Measurements from ENCODE around the gene GPR75.
"Not testable (repeated sequence)": the region's sequence is repeated elsewhere in the genome, so short reads cannot be mapped to it uniquely, and the experiment has no call there.

Gene GPR75

GRCh38 chr2:53856272-53856671 lies 3.5 kb downstream of the GPR75 start:
- Histone ChIP-seq H3K9ac (ENCODE audit: low read depth in 1 of 2, low read length in 2 of 2) (no peak overlapping the region), H3K9me3 (ENCODE audit: control insufficient read depth in 1 of 2, low read length in 2 of 2) (no peaks in the 10 kb centered on the region), H3K27me3 (ENCODE audit: control insufficient read depth in 1 of 2, insufficient read depth in 2 of 2, low read length in 2 of 2) (no peaks in the 10 kb centered on the region), H3K4me1 (ENCODE audit: control insufficient read depth in 1 of 2, insufficient read depth in 2 of 2, low read length in 2 of 2) (no peaks in the 10 kb centered on the region), H3K27ac (ENCODE audit: low read depth, low read length) (no peak overlapping the region), H3K4me3 (ENCODE audit: low read depth in 1 of 2, low read length in 2 of 2) (no peak overlapping the region), H3K36me3 (ENCODE audit: control insufficient read depth in 1 of 2, insufficient read depth in 2 of 2, low read length in 2 of 2) (peaks cover 8 to 9% of the 10 kb centered on the region in 2 donors)

- Histone ChIP-seq H3K27ac (ENCODE audit: low read depth, low read length) (no peak overlapping the region), H3K9me3 (ENCODE audit: control insufficient read depth in 1 of 2, low read length in 2 of 2) (no peaks in the 10 kb centered on the region), H3K9ac (ENCODE audit: low read depth in 1 of 2, low read length in 2 of 2) (no peak overlapping the region)
Measured at GRCh38 chr2:53854678-53855077, 5.1 kb downstream of the GPR75 start.

GRCh38 chr2:53852532-53852931 lies 7.2 kb downstream of the GPR75 start:
- Histone ChIP-seq H3K9me3 (ENCODE audit: control insufficient read depth in 1 of 2, low read length in 2 of 2) (no peaks in the 10 kb centered on the region), H3K27ac (ENCODE audit: low read depth, low read length) (no peak overlapping the region)

More at GRCh38 chr2:53854678-53855077, 5.1 kb downstream of the GPR75 start:
- no peaks in the 10 kb centered on the region for H3K27me3 ChIP-seq (ENCODE audit: control insufficient read depth in 1 of 2, insufficient read depth in 2 of 2, low read length in 2 of 2)
- H3K4me1 ChIP-seq (ENCODE audit: control insufficient read depth in 1 of 2, insufficient read depth in 2 of 2, low read length in 2 of 2) = no peaks in the 10 kb centered on the region
- no peak overlapping the region for H3K4me3 ChIP-seq (ENCODE audit: low read depth in 1 of 2, low read length in 2 of 2)
- peaks cover 8 to 9% of the 10 kb centered on the region in 2 donors for H3K36me3 ChIP-seq (ENCODE audit: control insufficient read depth in 1 of 2, insufficient read depth in 2 of 2, low read length in 2 of 2)

DNA sequence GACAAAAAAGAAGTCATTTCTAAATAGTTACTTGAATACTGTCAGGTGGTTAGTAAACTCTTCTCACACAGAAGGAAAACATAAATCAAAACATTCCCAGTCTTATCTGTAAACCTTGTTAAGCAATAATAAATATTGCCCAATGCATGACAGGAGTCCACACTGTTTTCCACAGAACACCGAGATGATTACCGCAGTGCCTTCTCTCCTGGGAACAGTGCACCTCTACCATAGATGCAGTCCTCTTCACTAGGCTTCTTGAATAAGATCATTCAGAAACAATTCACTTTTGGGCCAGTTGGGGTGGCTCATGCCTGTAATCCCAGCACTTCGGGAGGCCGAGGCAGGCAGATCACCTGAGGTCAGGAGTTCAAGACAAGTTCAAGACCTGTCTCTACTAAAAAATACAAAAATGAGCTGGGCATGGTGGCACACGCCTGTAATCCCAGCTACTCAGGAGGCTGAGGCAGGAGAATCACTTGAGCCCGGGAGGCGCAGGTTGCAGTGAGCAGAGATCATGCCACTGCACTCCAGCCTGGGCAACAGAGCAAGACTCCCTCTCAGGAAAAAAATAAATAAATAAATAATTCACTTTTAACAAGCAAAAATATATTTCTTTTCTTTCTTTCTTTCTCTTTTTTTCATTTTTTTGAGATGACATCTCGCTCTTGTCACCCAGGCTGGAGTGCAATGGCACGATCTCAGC lies 8.6 kb downstream of the GPR75 start:
- not testable (repeated sequence) for H3K9me3 ChIP-seq (ENCODE audit: control insufficient read depth in 1 of 2, low read length in 2 of 2); H3K9ac ChIP-seq (ENCODE audit: low read depth in 1 of 2, low read length in 2 of 2); H3K4me1 ChIP-seq (ENCODE audit: control insufficient read depth in 1 of 2, insufficient read depth in 2 of 2, low read length in 2 of 2); H3K27ac ChIP-seq (ENCODE audit: low read depth, low read length); H3K27me3 ChIP-seq (ENCODE audit: control insufficient read depth in 1 of 2, insufficient read depth in 2 of 2, low read length in 2 of 2); H3K4me3 ChIP-seq (ENCODE audit: low read depth in 1 of 2, low read length in 2 of 2)
- peaks cover 9 to 12% of the 10 kb centered on the region in 2 donors for H3K36me3 ChIP-seq (ENCODE audit: control insufficient read depth in 1 of 2, insufficient read depth in 2 of 2, low read length in 2 of 2)

More at GRCh38 chr2:53852532-53852931, 7.2 kb downstream of the GPR75 start:
- H3K4me3 ChIP-seq (ENCODE audit: low read depth in 1 of 2, low read length in 2 of 2) = no peak overlapping the region
- H3K36me3 ChIP-seq (ENCODE audit: control insufficient read depth in 1 of 2, insufficient read depth in 2 of 2, low read length in 2 of 2) = peaks cover 9 to 12% of the 10 kb centered on the region in 2 donors
- H3K4me1 ChIP-seq (ENCODE audit: control insufficient read depth in 1 of 2, insufficient read depth in 2 of 2, low read length in 2 of 2) = peaks cover 0 to 5% of the 10 kb centered on the region in 2 donors
- no peak overlapping the region for H3K9ac ChIP-seq (ENCODE audit: low read depth in 1 of 2, low read length in 2 of 2)
- no peaks in the 10 kb centered on the region for H3K27me3 ChIP-seq (ENCODE audit: control insufficient read depth in 1 of 2, insufficient read depth in 2 of 2, low read length in 2 of 2)

DNA sequence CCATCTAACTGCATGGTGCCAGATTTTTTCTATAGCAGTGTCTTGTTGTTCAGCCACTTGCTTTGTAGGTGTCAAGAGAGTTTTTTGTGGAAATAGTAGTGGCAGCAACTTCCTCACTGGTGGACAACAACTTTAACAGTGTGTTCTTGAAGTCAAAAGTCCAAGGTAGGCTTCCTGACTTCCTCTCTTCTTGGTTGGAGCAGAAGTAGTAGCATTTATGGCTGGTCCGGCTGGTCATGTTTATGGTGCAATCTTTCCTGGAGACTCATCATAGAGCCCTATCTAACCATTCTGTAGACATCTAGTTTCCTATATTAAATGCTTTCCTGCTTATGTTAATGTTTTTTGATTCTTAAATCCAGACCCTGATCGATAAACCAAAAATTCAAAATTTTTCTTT lies 11.7 kb downstream of the GPR75 start:
- no peak overlapping the region for H3K9ac ChIP-seq (ENCODE audit: low read depth in 1 of 2, low read length in 2 of 2)
- H3K27ac ChIP-seq (ENCODE audit: low read depth, low read length) = no peak overlapping the region

DNA sequence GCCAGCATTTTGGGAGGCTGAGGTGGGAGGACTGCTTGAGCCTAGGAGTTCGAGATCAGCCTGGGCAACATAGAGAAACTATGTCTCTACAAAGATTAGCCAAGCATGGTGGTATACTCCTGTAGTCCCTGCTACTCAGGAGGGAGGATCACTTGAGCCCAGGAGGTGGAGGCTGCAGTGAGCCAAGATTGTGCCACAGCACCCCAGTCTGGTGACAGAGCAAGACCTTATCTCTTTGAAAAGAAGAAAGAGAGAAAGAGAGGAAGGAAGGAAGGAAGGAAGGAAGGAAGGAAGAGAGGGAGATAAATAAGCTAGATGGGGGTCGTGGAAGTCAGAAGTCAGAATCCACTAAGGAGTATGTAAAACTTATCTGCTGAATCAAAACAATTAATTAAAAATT lies 16.2 kb downstream of the GPR75 start:
- H3K4me1 ChIP-seq (ENCODE audit: control insufficient read depth in 1 of 2, insufficient read depth in 2 of 2, low read length in 2 of 2) = peaks cover 0 to 5% of the 10 kb centered on the region in 2 donors
- no peak overlapping the region for H3K9ac ChIP-seq (ENCODE audit: low read depth in 1 of 2, low read length in 2 of 2)
- H3K9me3 ChIP-seq (ENCODE audit: control insufficient read depth in 1 of 2, low read length in 2 of 2) = no peaks in the 10 kb centered on the region
- no peak overlapping the region for H3K27ac ChIP-seq (ENCODE audit: low read depth, low read length)
- no peaks in the 10 kb centered on the region for H3K27me3 ChIP-seq (ENCODE audit: control insufficient read depth in 1 of 2, insufficient read depth in 2 of 2, low read length in 2 of 2)
- H3K36me3 ChIP-seq (ENCODE audit: control insufficient read depth in 1 of 2, insufficient read depth in 2 of 2, low read length in 2 of 2) = peaks cover 0 to 4% of the 10 kb centered on the region in 2 donors
- H3K4me3 ChIP-seq (ENCODE audit: low read depth in 1 of 2, low read length in 2 of 2) = no peak overlapping the region

More for the DNA sequence above, 11.7 kb downstream of the GPR75 start:
- Histone ChIP-seq H3K4me3 (ENCODE audit: low read depth in 1 of 2, low read length in 2 of 2) (no peak overlapping the region), H3K36me3 (ENCODE audit: control insufficient read depth in 1 of 2, insufficient read depth in 2 of 2, low read length in 2 of 2) (peaks cover 0 to 4% of the 10 kb centered on the region in 2 donors), H3K9me3 (ENCODE audit: control insufficient read depth in 1 of 2, low read length in 2 of 2) (no peaks in the 10 kb centered on the region), H3K27me3 (ENCODE audit: control insufficient read depth in 1 of 2, insufficient read depth in 2 of 2, low read length in 2 of 2) (no peaks in the 10 kb centered on the region), H3K4me1 (ENCODE audit: control insufficient read depth in 1 of 2, insufficient read depth in 2 of 2, low read length in 2 of 2) (peaks cover 0 to 5% of the 10 kb centered on the region in 2 donors)

DNA sequence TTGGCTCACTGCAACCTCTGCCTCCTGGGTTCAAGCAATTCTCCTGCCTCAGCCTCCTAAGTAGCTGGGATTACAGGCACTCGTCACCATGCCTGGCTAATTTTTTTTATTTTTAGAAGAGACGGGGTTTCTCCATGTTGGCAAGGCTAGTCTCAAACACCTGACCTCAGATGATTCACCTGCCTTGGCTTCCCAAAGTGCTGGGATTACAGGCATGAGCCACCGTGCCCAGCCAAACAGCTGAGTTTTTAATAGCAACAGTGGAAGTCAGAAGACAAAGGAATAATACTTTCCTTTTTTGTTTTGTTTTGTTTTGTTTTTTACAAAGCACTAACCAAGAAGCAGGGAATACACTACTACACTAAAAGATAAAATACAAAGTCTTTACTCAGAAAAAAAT lies 16.9 kb downstream of the GPR75 start:
- H3K36me3 ChIP-seq (ENCODE audit: control insufficient read depth in 1 of 2, insufficient read depth in 2 of 2, low read length in 2 of 2) = peaks cover 0 to 2% of the 10 kb centered on the region in 2 donors
- H3K9ac ChIP-seq (ENCODE audit: low read depth in 1 of 2, low read length in 2 of 2) = no peak overlapping the region
- H3K4me3 ChIP-seq (ENCODE audit: low read depth in 1 of 2, low read length in 2 of 2) = no peak overlapping the region
- no peaks in the 10 kb centered on the region for H3K9me3 ChIP-seq (ENCODE audit: control insufficient read depth in 1 of 2, low read length in 2 of 2)
- peaks cover 0 to under 1% of the 10 kb centered on the region in 2 donors for H3K4me1 ChIP-seq (ENCODE audit: control insufficient read depth in 1 of 2, insufficient read depth in 2 of 2, low read length in 2 of 2)
- no peaks in the 10 kb centered on the region for H3K27me3 ChIP-seq (ENCODE audit: control insufficient read depth in 1 of 2, insufficient read depth in 2 of 2, low read length in 2 of 2)
- no peak overlapping the region for H3K27ac ChIP-seq (ENCODE audit: low read depth, low read length)

DNA sequence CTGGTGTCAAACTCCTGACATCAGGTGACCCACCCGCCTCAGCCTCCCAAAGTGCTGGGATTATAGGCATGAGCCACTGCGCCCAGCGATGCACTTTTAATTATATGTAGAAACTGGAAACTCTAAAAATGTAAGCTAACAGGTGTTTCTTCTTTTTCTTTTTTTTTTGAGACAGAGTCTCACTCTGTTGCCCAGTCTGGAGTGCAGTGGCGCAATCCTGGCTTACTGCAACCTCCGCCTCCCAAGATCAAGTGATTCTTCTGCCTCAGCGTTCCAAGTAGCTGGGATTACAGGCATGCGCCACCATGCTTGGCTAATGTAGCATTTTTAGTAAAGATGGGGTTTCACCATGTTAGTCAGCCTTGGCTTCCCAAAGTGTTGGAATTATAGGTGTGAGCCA lies 18.1 kb downstream of the GPR75 start:
- H3K9ac ChIP-seq (ENCODE audit: low read depth in 1 of 2, low read length in 2 of 2); H3K4me3 ChIP-seq (ENCODE audit: low read depth in 1 of 2, low read length in 2 of 2); H3K9me3 ChIP-seq (ENCODE audit: control insufficient read depth in 1 of 2, low read length in 2 of 2); H3K4me1 ChIP-seq (ENCODE audit: control insufficient read depth in 1 of 2, insufficient read depth in 2 of 2, low read length in 2 of 2); H3K27ac ChIP-seq (ENCODE audit: low read depth, low read length); H3K36me3 ChIP-seq (ENCODE audit: control insufficient read depth in 1 of 2, insufficient read depth in 2 of 2, low read length in 2 of 2); H3K27me3 ChIP-seq (ENCODE audit: control insufficient read depth in 1 of 2, insufficient read depth in 2 of 2, low read length in 2 of 2): not testable (repeated sequence)

DNA sequence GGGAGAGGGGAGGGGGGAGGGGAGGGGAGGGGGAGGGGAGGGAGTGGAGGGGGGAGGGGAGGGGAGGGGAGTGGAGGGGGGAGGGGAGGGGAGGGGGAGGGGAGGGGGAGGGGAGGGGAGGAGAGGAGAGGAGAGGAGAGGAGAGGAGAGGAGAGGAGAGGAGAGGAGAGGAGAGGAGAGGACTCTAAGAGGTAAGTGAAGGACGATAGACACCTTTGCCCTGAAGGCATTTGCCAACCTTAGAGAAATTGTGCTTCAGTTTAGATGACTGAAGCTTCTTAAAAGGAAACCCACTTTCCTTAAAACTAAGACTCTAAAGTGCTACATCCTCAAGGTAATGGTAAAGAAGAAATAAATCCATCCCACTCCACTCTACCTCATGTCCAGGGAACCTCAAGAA lies 19.2 kb downstream of the GPR75 start:
- no peak overlapping the region for H3K27ac ChIP-seq (ENCODE audit: low read depth, low read length)
- no peaks in the 10 kb centered on the region for H3K36me3 ChIP-seq (ENCODE audit: control insufficient read depth in 1 of 2, insufficient read depth in 2 of 2, low read length in 2 of 2)
- no peaks in the 10 kb centered on the region for H3K4me1 ChIP-seq (ENCODE audit: control insufficient read depth in 1 of 2, insufficient read depth in 2 of 2, low read length in 2 of 2)
- H3K9me3 ChIP-seq (ENCODE audit: control insufficient read depth in 1 of 2, low read length in 2 of 2) = no peaks in the 10 kb centered on the region
- no peaks in the 10 kb centered on the region for H3K27me3 ChIP-seq (ENCODE audit: control insufficient read depth in 1 of 2, insufficient read depth in 2 of 2, low read length in 2 of 2)
- H3K4me3 ChIP-seq (ENCODE audit: low read depth in 1 of 2, low read length in 2 of 2) = no peak overlapping the region
- no peak overlapping the region for H3K9ac ChIP-seq (ENCODE audit: low read depth in 1 of 2, low read length in 2 of 2)

- H3K27me3 ChIP-seq (ENCODE audit: control insufficient read depth in 1 of 2, insufficient read depth in 2 of 2, low read length in 2 of 2); H3K9me3 ChIP-seq (ENCODE audit: control insufficient read depth in 1 of 2, low read length in 2 of 2); H3K36me3 ChIP-seq (ENCODE audit: control insufficient read depth in 1 of 2, insufficient read depth in 2 of 2, low read length in 2 of 2); H3K4me1 ChIP-seq (ENCODE audit: control insufficient read depth in 1 of 2, insufficient read depth in 2 of 2, low read length in 2 of 2); H3K9ac ChIP-seq (ENCODE audit: low read depth in 1 of 2, low read length in 2 of 2); H3K4me3 ChIP-seq (ENCODE audit: low read depth in 1 of 2, low read length in 2 of 2); H3K27ac ChIP-seq (ENCODE audit: low read depth, low read length): not testable (repeated sequence)
Measured at GRCh38 chr2:53829980-53830290, 29.8 kb downstream of the GPR75 start.

Measured in duodenal mucosa (tissue), 2 donors.